H1 (cell line): ENCODE data around the gene PFKFB3. TPM values are rescaled to one million over a fixed set of nuclear protein-coding genes. Genes with fewer than 3 reads are reported as not detected.

ENCODE experiments used
- BACH1 ChIP-seq: IDR thresholded peaks from 2 replicates; pipeline ENCODE4 v1.6.1; 2012; ENCODE audit warnings: low read length, improper control_type of control experiment
- BRCA1 ChIP-seq: IDR thresholded peaks from 2 replicates; pipeline ENCODE4 v1.6.1; 2012; ENCODE audit warnings: low read depth, low read length, improper control_type of control experiment
- CBX5 ChIP-seq: fragments of 300-800, 300-1000 bp; sonication (generic); IDR thresholded peaks from 2 replicates; pipeline ENCODE4 v1.7.1; 2016; ENCODE audit warnings: antibody characterized with exemption, low read length, low read depth
- CEBPB ChIP-seq: IDR thresholded peaks from 2 replicates; pipeline ENCODE4 v1.6.1; 2012; ENCODE audit warnings: low read depth, low read length
- CHD7 ChIP-seq: fragments of 300-600 bp; sonication (generic); IDR thresholded peaks from 2 replicates; pipeline ENCODE4 v1.7.1; 2012; ENCODE audit warnings: low read length, moderate library complexity, mild to moderate bottlenecking, inconsistent platforms; ENCODE audit not compliant: insufficient replicate concordance
- CREB1 ChIP-seq: IDR thresholded peaks from 2 replicates; pipeline ENCODE4 v1.6.1; 2012; ENCODE audit warnings: inconsistent platforms
- KDM4A ChIP-seq: IDR thresholded peaks from one replicate; pipeline ENCODE4 v1.7.1; 2012; ENCODE audit warnings: low read depth, mild to moderate bottlenecking, moderate library complexity, low read length, inconsistent platforms; ENCODE audit not compliant: severe bottlenecking
- NANOG ChIP-seq: IDR thresholded peaks from 2 replicates; pipeline ENCODE4 v1.6.1; 2011; ENCODE audit warnings: low read length, low read depth, mild to moderate bottlenecking, inconsistent platforms; ENCODE audit not compliant: insufficient read depth, poor library complexity, severe bottlenecking
- RAD21 ChIP-seq, 2 experiments: IDR thresholded peaks in 1 of 2; conservative IDR thresholded peaks in 1 of 2; 2 replicates each; pipeline ENCODE4 v1.6.1; 2011; ENCODE audit warnings: low read depth in 2 of 2, low read length in 2 of 2, improper control_type of control experiment in 1 of 2, inconsistent platforms in 1 of 2, mild to moderate bottlenecking in 1 of 2, moderate library complexity in 1 of 2
- RNF2 ChIP-seq: fragments of 200-900, 300-1000 bp; sonication (generic); IDR thresholded peaks from 2 replicates; pipeline ENCODE4 v1.7.1; 2016; ENCODE audit warnings: borderline replicate concordance, low read depth, mild to moderate bottlenecking, antibody characterized with exemption, low read length; ENCODE audit not compliant: poor library complexity, severe bottlenecking; ENCODE audit errors: missing control alignments
- SP1 ChIP-seq: IDR thresholded peaks from 2 replicates; pipeline ENCODE4 v1.6.1; 2011; ENCODE audit warnings: low read depth, low read length
- TEAD4 ChIP-seq: IDR thresholded peaks from 2 replicates; pipeline ENCODE4 v1.6.1; 2012; ENCODE audit warnings: low read depth, low read length, inconsistent platforms, mixed read lengths
- polyA plus RNA-seq, 7 experiments: library from polyadenylated mRNA; depleted of rRNA in 3 of 7; stranded (reverse) in 5 of 7; unstranded in 2 of 7; fragments of >200 nt in 5 of 7; fragments of 200-250 nt in 2 of 7; gene quantifications; 1 replicate in 5 of 7; 2 replicates in 1 of 7; 4 replicates in 1 of 7; pipeline versions ENCODE4 v1.2.1 to v1.2.3, GENCODE V29; 2011 to 2013; ENCODE audit warnings: missing spikeins in 2 of 7, mixed read lengths in 2 of 7
- total RNA-seq: library from RNA; stranded (reverse); fragmentation: NEBNext Ultra II Directional; extraction: Animal tissue kit (Norgen Biotek cat#: 25700); gene quantifications from 2 replicates; pipeline ENCODE4 v1.2.1, GENCODE V29; 2021

Gene PFKFB3
- total and polyA plus RNA-seq, 2 of the 8 experiments (the other 6 are each of a cell fraction or from before 2014, with no cell fraction given) = 15.6 to 32.0 TPM

GRCh38 chr10:6219494-6219836 lies 16.7 kb downstream of the PFKFB3 start (continued):
- TF ChIP-seq CHD7 (no peak), BRCA1 (no peak), CREB1 (no peak), TEAD4 (no peak), BACH1 (no peak), RAD21 (IDR thresholded peaks at IDR 0.05 in 1 of 2, conservative IDR thresholded peaks at IDR 0.05 in 1 of 2; ENCODE audit: low read depth in 2 of 2, low read length in 2 of 2) (no peak), RNF2 (no peak), CEBPB (no peak), NANOG (no peak), KDM4A (no peak), CBX5 (no peak), SP1 (no peak)
